BJ (cell line): Measurements from ENCODE around the gene TSNAXIP1. TPM values are rescaled to one million over a fixed set of nuclear protein-coding genes. Genes with fewer than 3 reads are reported as not detected.

Experiments used
- CTCF ChIA-PET: fragments of 350-600 bp; formaldehyde crosslinking; extraction: SDS; loops from one replicate; lab custom pipeline; 2021; ENCODE audit warnings: antibody characterized with exemption, inconsistent platforms; lab: Yijun Ruan, JAX
- POLR2A ChIA-PET: fragments of 300-600 bp; sonication (Branson Sonifier 250); formaldehyde crosslinking; extraction: SDS; loops from one replicate; lab custom pipeline; 2021; ENCODE audit warnings: antibody characterized with exemption; lab: Charles Lee
- DNase-seq: peaks from one replicate; pipeline ENCODE4 v3.0.0-alpha.2; 2011; ENCODE audit warnings: low read depth
- H3K27me3 ChIP-seq: 2 replicates; pipeline ENCODE4 v1.6.0; 2011; ENCODE audit warnings: low read length; ENCODE audit not compliant: control insufficient read depth, insufficient read depth
- H3K36me3 ChIP-seq: 2 replicates; pipeline ENCODE4 v1.5.1; 2011; ENCODE audit warnings: low read length; ENCODE audit not compliant: control insufficient read depth, insufficient read depth
- H3K4me3 ChIP-seq: 2 replicates; pipeline ENCODE4 v1.5.1; 2011; ENCODE audit warnings: low read depth, mild to moderate bottlenecking, control low read depth, low read length
- polyA plus RNA-seq: library from polyadenylated mRNA; depleted of rRNA; stranded (reverse); fragments of >200 nt; gene quantifications from 2 replicates; pipeline ENCODE4 v1.2.3, GENCODE V29; 2011
- TF ChIP-seq, protein P1 (sequence below): IDR thresholded peaks from 2 replicates; pipeline ENCODE4 v1.5.1; 2011; ENCODE audit warnings: low read depth, mild to moderate bottlenecking, control low read depth, inconsistent platforms, low read length, moderate library complexity; ENCODE audit not compliant: insufficient read depth

The TSNAXIP1 gene
- polyA plus RNA-seq, 1 experiment: 1.6 TPM

GRCh38 chr16:67857547-67858233 is 51.0 kb downstream of the TSNAXIP1 start:
- H3K4me3 ChIP-seq: no peak overlapping the region
- TF ChIP-seq, protein P1, sequence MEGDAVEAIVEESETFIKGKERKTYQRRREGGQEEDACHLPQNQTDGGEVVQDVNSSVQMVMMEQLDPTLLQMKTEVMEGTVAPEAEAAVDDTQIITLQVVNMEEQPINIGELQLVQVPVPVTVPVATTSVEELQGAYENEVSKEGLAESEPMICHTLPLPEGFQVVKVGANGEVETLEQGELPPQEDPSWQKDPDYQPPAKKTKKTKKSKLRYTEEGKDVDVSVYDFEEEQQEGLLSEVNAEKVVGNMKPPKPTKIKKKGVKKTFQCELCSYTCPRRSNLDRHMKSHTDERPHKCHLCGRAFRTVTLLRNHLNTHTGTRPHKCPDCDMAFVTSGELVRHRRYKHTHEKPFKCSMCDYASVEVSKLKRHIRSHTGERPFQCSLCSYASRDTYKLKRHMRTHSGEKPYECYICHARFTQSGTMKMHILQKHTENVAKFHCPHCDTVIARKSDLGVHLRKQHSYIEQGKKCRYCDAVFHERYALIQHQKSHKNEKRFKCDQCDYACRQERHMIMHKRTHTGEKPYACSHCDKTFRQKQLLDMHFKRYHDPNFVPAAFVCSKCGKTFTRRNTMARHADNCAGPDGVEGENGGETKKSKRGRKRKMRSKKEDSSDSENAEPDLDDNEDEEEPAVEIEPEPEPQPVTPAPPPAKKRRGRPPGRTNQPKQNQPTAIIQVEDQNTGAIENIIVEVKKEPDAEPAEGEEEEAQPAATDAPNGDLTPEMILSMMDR: no peak
- ChIA-PET CTCF (interaction anchor here (0.8 to 4.8 kb wide), 7 partner anchors 14 to 336 kb away, joined by 3 to 17 read pairs (median 4); partner anchors contain the start of gene NRN1L), POLR2A (no interaction called here)
- peaks cover 1% of the 10 kb centered on the region; the same call in 1 of the 2 replicates for H3K36me3 ChIP-seq
- no peaks in the 10 kb centered on the region for H3K27me3 ChIP-seq
- peak; percentile 96 for DNase-seq

- Histone ChIP-seq H3K4me3 (no peak overlapping the region), H3K27me3 (no peaks in the 10 kb centered on the region), H3K36me3 (peaks cover 1% of the 10 kb centered on the region; the same call in 1 of the 2 replicates)
- ChIA-PET CTCF (interaction anchor here (1.2 to 4.8 kb wide), 4 partner anchors 13 to 186 kb away, joined by 3 to 17 read pairs (median 4); partner anchors contain the start of gene NRN1L), POLR2A (no interaction called here)
- TF ChIP-seq, protein P1: no peak
- no peak for DNase-seq
These were observed 51.8 kb downstream of the TSNAXIP1 start for GRCh38 chr16:67858500-67858899.

DNA sequence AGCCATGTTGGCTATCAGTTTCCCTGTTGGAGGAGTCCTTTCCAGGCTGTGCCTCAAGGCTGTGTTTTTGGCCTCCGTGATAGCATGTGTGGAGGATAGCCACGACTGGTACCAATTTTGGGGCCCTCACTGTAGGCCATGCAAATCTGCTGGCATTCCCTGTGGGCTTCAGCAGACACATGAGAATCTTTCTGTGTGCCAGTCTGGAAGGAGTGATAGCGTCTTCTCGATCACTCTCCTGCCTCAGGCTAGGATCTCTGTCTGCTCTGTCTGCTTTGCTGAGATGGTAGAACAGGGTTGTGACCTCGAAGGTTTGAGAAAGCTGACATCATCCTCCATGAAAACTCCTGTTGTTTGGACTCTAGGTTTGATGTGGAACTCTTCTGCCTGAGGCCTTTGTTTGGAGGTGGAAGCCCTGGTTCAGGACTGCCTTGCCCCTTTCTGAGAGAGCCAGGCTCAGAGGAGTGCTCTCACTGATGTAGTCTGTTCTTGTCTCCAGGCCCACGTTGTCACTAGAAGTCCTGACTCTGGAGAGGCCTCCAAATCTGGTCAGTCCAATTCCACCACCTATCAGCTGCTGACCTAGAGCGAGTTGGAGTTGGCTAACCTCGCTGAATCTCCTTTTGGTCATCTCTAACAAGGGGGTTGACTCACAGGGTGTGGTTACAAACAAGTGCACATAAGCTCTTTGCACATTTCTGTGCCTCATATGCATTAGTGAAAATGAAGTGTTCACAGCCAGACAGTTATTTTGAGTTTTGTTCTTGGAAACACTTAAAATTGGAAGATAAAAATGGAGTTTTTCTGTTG is 54.1 kb downstream of the TSNAXIP1 start:
- TF ChIP-seq, protein P1: no peak
- Histone ChIP-seq H3K4me3 (no peak overlapping the region), H3K27me3 (no peaks in the 10 kb centered on the region), H3K36me3 (peaks cover 4% of the 10 kb centered on the region)
- CTCF ChIA-PET: interaction anchor here (1.0 to 2.3 kb wide), 6 partner anchors 9 to 190 kb away, joined by 3 to 8 read pairs (median 4); no protein-coding TSS in a partner anchor
- POLR2A ChIA-PET: no interaction called here
- DNase-seq: no peak

GRCh38 chr16:67861877-67862276 is 55.2 kb downstream of the TSNAXIP1 start:
- CTCF ChIA-PET: interaction anchor here (1.1 to 3.0 kb wide), 5 partner anchors 8 to 189 kb away, joined by 3 to 23 read pairs (median 5); no protein-coding TSS in a partner anchor
- TF ChIP-seq, protein P1: no peak
- Histone ChIP-seq H3K4me3 (no peak overlapping the region), H3K27me3 (no peaks in the 10 kb centered on the region), H3K36me3 (peaks cover 5% of the 10 kb centered on the region)
- POLR2A ChIA-PET: no interaction called here
- DNase-seq: no peak
